DND-41 (cell line): ENCODE data around the gene GJB4.

ENCODE experiments used
- EZH2 ChIP-seq: IDR thresholded peaks from 3 replicates; pipeline ENCODE4 v1.6.1; 2012; ENCODE audit warnings: borderline replicate concordance, low read depth, mild to moderate bottlenecking, moderate library complexity, low read length, inconsistent platforms; ENCODE audit not compliant: severe bottlenecking
- TF ChIP-seq, protein P1 (sequence below): IDR thresholded peaks from 2 replicates; pipeline ENCODE4 v1.5.1; 2012; ENCODE audit warnings: borderline replicate concordance, low read length, moderate library complexity, mild to moderate bottlenecking; ENCODE audit not compliant: poor library complexity, severe bottlenecking; ENCODE audit errors: extremely low read depth

DNA sequence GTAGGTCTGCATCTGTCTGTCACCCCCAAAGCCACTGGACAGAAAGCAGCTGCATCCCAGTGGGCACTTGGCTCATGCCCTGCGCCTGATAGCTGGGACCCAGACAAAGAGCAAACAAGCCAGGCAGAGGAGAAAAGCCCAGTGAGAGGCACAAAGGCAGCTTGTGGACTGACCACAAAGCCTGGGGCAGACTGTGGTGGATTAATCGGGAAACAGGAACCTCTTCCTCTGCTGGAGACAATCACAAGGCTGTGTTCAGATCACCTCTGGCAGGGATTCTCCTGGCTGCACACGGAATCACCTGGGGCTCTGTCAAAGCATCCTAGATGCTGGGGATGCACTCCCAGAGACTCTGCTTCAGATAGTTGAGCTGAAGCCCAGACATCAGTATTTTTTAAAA is 19.9 kb upstream of the GJB4 start:
- TF ChIP-seq, protein P1, sequence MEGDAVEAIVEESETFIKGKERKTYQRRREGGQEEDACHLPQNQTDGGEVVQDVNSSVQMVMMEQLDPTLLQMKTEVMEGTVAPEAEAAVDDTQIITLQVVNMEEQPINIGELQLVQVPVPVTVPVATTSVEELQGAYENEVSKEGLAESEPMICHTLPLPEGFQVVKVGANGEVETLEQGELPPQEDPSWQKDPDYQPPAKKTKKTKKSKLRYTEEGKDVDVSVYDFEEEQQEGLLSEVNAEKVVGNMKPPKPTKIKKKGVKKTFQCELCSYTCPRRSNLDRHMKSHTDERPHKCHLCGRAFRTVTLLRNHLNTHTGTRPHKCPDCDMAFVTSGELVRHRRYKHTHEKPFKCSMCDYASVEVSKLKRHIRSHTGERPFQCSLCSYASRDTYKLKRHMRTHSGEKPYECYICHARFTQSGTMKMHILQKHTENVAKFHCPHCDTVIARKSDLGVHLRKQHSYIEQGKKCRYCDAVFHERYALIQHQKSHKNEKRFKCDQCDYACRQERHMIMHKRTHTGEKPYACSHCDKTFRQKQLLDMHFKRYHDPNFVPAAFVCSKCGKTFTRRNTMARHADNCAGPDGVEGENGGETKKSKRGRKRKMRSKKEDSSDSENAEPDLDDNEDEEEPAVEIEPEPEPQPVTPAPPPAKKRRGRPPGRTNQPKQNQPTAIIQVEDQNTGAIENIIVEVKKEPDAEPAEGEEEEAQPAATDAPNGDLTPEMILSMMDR, result no peak
- no peak for TF ChIP-seq EZH2
